CD4-positive, CD25-positive, alpha-beta regulatory T cell (primary cell): ENCODE measurements around the gene DNAL1. TPM values are rescaled to one million over a fixed set of nuclear protein-coding genes. Genes with fewer than 3 reads are reported as not detected.
A peak's percentile ranks its signal among the peaks of the same experiment; 100 is the strongest.

Source experiments
- ATAC-seq, 2 donors: fragments of 150-1000 bp; cut with Tn5 transposase; one replicate each; pipeline ENCODE4 v1.10.0; 2021; ENCODE audit warnings: low read depth in 2 of 2, moderate number of reproducible peaks in 2 of 2, moderate library complexity in 1 of 2
- DNase-seq, 3 donors: peaks; one replicate each; pipeline versions ENCODE4 v3.0.0 to v3.0.0-alpha.2; 2012 to 2022; ENCODE audit warnings: mixed read lengths in 1 of 3
- H3K27ac ChIP-seq: one replicate; pipeline ENCODE4 v1.7.0; 2013; ENCODE audit warnings: mild to moderate bottlenecking, low read length; ENCODE audit not compliant: insufficient read depth, poor library complexity, severe bottlenecking
- H3K27me3 ChIP-seq: one replicate; pipeline ENCODE4 v1.7.0; 2013; ENCODE audit warnings: low read length; ENCODE audit not compliant: control insufficient read depth, insufficient read depth
- H3K36me3 ChIP-seq: one replicate; pipeline ENCODE4 v1.7.0; 2013; ENCODE audit warnings: mild to moderate bottlenecking, low read length, moderate library complexity; ENCODE audit not compliant: control insufficient read depth, insufficient read depth
- H3K4me1 ChIP-seq: 2 replicates; pipeline ENCODE4 v1.7.0; 2013; ENCODE audit warnings: mild to moderate bottlenecking, low read length; ENCODE audit not compliant: insufficient read depth, control insufficient read depth, poor library complexity, severe bottlenecking
- H3K4me3 ChIP-seq: one replicate; pipeline ENCODE4 v1.7.0; 2013; ENCODE audit warnings: low read depth, mild to moderate bottlenecking, low read length, moderate library complexity
- H3K9me3 ChIP-seq, 2 experiments: 1 replicate in 1 of 2; 2 replicates in 1 of 2; pipeline ENCODE4 v1.7.0; 2013; ENCODE audit warnings: low read length in 2 of 2, mild to moderate bottlenecking in 1 of 2, moderate library complexity in 1 of 2; ENCODE audit not compliant: control insufficient read depth in 2 of 2
- H3K27ac Mint-ChIP-seq, 3 donors: one replicate each; pipeline ENCODE4 v1.8.0; 2020 to 2022; ENCODE audit warnings: mild to moderate bottlenecking in 3 of 3, mixed read lengths in 3 of 3, moderate library complexity in 2 of 3
- H3K27me3 Mint-ChIP-seq: one replicate; pipeline ENCODE4 v1.8.0; 2022; ENCODE audit warnings: mild to moderate bottlenecking, mixed read lengths
- H3K36me3 Mint-ChIP-seq: one replicate; pipeline ENCODE4 v1.8.0; 2020; ENCODE audit warnings: mixed read lengths
- H3K4me1 Mint-ChIP-seq, 4 donors: one replicate each; pipeline ENCODE4 v1.8.0; 2020 to 2022; ENCODE audit warnings: mixed read lengths in 4 of 4, mild to moderate bottlenecking in 1 of 4
- H3K4me3 Mint-ChIP-seq, 4 donors: one replicate each; pipeline ENCODE4 v1.8.0; 2020 to 2022; ENCODE audit warnings: mild to moderate bottlenecking in 4 of 4, mixed read lengths in 4 of 4, moderate library complexity in 3 of 4
- H3K9me3 Mint-ChIP-seq, 7 donors: one replicate each; pipeline ENCODE4 v1.8.0; 2020 to 2022; ENCODE audit warnings: mixed read lengths in 7 of 7, mild to moderate bottlenecking in 3 of 7, moderate library complexity in 2 of 7
- polyA plus RNA-seq, 4 donors: library from polyadenylated mRNA; unstranded; fragments of 300-500 nt; fragmentation: Illumina TruSeq; gene quantifications; one replicate each; pipeline ENCODE4 v1.2.3, GENCODE V29; 2021
- total RNA-seq: library from RNA; stranded (reverse); gene quantifications from one replicate; pipeline ENCODE4 v1.2.3, GENCODE V29; 2022

DNAL1 gene
- total and polyA plus RNA-seq, 5 donors from 2014 or later = 3.4 to 5.0 (median 3.8) TPM

- Histone ChIP-seq H3K27ac (no peak overlapping the region), H3K4me3 (no peak overlapping the region), H3K4me1 (peaks cover 20% of the 10 kb centered on the region), H3K27me3 (no peaks in the 10 kb centered on the region), H3K9me3 (no peaks in the 10 kb centered on the region), H3K36me3 (peaks cover 53% of the 10 kb centered on the region)
- peak overlapping the region in 1 of 4 donors; percentile 64 for H3K4me3 Mint-ChIP-seq
- H3K27ac Mint-ChIP-seq = peak overlapping the region in 1 of 3 donors; percentile 20
- H3K36me3 Mint-ChIP-seq = peaks cover 16% of the 10 kb centered on the region
- H3K4me1 Mint-ChIP-seq = peaks cover 8 to 19% (median 14%) of the 10 kb centered on the region in 4 donors
- H3K9me3 Mint-ChIP-seq = peaks cover 0 to 3% (median 0%) of the 10 kb centered on the region in 7 donors
- no peaks in the 10 kb centered on the region for H3K27me3 Mint-ChIP-seq
- ATAC-seq (no peak), DNase-seq (no peak)
These were observed 72.5 kb downstream of the DNAL1 start for GRCh38 chr14:73717266-73717665.

GRCh38 chr14:73717711-73718417 lies 73.1 kb downstream of the DNAL1 start:
- Mint-ChIP-seq H3K4me1 (peaks cover 6 to 13% (median 10%) of the 10 kb centered on the region in 4 donors), H3K9me3 (peaks cover 0 to 3% (median 0%) of the 10 kb centered on the region in 7 donors), H3K27ac (no peak overlapping the region), H3K27me3 (no peaks in the 10 kb centered on the region), H3K4me3 (peak overlapping the region in 2 of 4 donors; percentile 38 to 64), H3K36me3 (peaks cover 17% of the 10 kb centered on the region)
- Histone ChIP-seq H3K4me3 (no peak overlapping the region), H3K9me3 (no peaks in the 10 kb centered on the region), H3K4me1 (peaks cover 14% of the 10 kb centered on the region), H3K36me3 (peaks cover 59% of the 10 kb centered on the region), H3K27me3 (no peaks in the 10 kb centered on the region), H3K27ac (no peak overlapping the region)
- ATAC-seq (no peak), DNase-seq (no peak)

GRCh38 chr14:73718418-73719251 lies 73.8 kb downstream of the DNAL1 start:
- H3K4me3 ChIP-seq = no peak overlapping the region
- ATAC-seq (no peak), DNase-seq (no peak)
- no peaks in the 10 kb centered on the region for H3K9me3 ChIP-seq
- H3K4me1 ChIP-seq = peaks cover 13% of the 10 kb centered on the region
- Mint-ChIP-seq H3K27ac (no peak overlapping the region), H3K9me3 (peaks cover 0 to under 1% (median 0%) of the 10 kb centered on the region in 7 donors), H3K36me3 (peaks cover 22% of the 10 kb centered on the region), H3K4me1 (peaks cover 4 to 11% (median 10%) of the 10 kb centered on the region in 4 donors), H3K27me3 (no peaks in the 10 kb centered on the region), H3K4me3 (peak overlapping the region in 1 of 4 donors; percentile 64)
- no peaks in the 10 kb centered on the region for H3K27me3 ChIP-seq
- H3K36me3 ChIP-seq = peaks cover 62% of the 10 kb centered on the region
- H3K27ac ChIP-seq = no peak overlapping the region

GRCh38 chr14:73719361-73719760 lies 74.6 kb downstream of the DNAL1 start:
- Mint-ChIP-seq H3K36me3 (peaks cover 29% of the 10 kb centered on the region), H3K27me3 (no peaks in the 10 kb centered on the region), H3K27ac (peak overlapping the region in 2 of 3 donors; percentile 42 to 52), H3K4me3 (peak overlapping the region in 1 of 4 donors; percentile 43), H3K4me1 (peaks cover 6 to 17% (median 14%) of the 10 kb centered on the region in 4 donors), H3K9me3 (no peaks in the 10 kb centered on the region)
- no peaks in the 10 kb centered on the region for H3K9me3 ChIP-seq
- H3K4me1 ChIP-seq = peaks cover 18% of the 10 kb centered on the region
- H3K4me3 ChIP-seq = no peak overlapping the region
- no peak overlapping the region for H3K27ac ChIP-seq
- DNase-seq (no peak), ATAC-seq (no peak)
- no peaks in the 10 kb centered on the region for H3K27me3 ChIP-seq
- peaks cover 68% of the 10 kb centered on the region for H3K36me3 ChIP-seq

GRCh38 chr14:73719791-73720190 lies 75.0 kb downstream of the DNAL1 start:
- H3K4me1 Mint-ChIP-seq = peaks cover 6 to 19% (median 13%) of the 10 kb centered on the region in 4 donors

GRCh38 chr14:73720636-73721035 lies 75.8 kb downstream of the DNAL1 start:
- ATAC-seq (no peak), DNase-seq (no peak)
- H3K4me3 ChIP-seq = no peak overlapping the region
- H3K9me3 ChIP-seq = no peaks in the 10 kb centered on the region
- Mint-ChIP-seq H3K36me3 (peaks cover 28% of the 10 kb centered on the region), H3K4me3 (no peak overlapping the region), H3K4me1 (peaks cover 6 to 23% (median 12%) of the 10 kb centered on the region in 4 donors), H3K27ac (peak overlapping the region in 2 of 3 donors; percentile 32 to 72), H3K9me3 (no peaks in the 10 kb centered on the region), H3K27me3 (no peaks in the 10 kb centered on the region)
- peaks cover 17% of the 10 kb centered on the region for H3K4me1 ChIP-seq
- H3K27ac ChIP-seq = no peak overlapping the region
- peaks cover 80% of the 10 kb centered on the region for H3K36me3 ChIP-seq
- no peaks in the 10 kb centered on the region for H3K27me3 ChIP-seq

More at GRCh38 chr14:73719791-73720190, 75.0 kb downstream of the DNAL1 start:
- Histone ChIP-seq H3K4me3 (no peak overlapping the region), H3K36me3 (peaks cover 72% of the 10 kb centered on the region), H3K27ac (no peak overlapping the region), H3K9me3 (no peaks in the 10 kb centered on the region), H3K4me1 (peaks cover 17% of the 10 kb centered on the region), H3K27me3 (no peaks in the 10 kb centered on the region)
- H3K27me3 Mint-ChIP-seq = no peaks in the 10 kb centered on the region
- peak overlapping the region in 1 of 3 donors; percentile 52 for H3K27ac Mint-ChIP-seq
- DNase-seq (no peak), ATAC-seq (no peak)
- H3K9me3 Mint-ChIP-seq = no peaks in the 10 kb centered on the region
- H3K4me3 Mint-ChIP-seq = no peak overlapping the region
- H3K36me3 Mint-ChIP-seq = peaks cover 30% of the 10 kb centered on the region

- no peak overlapping the region for H3K4me3 Mint-ChIP-seq
- Histone ChIP-seq H3K27ac (no peak overlapping the region), H3K9me3 (no peaks in the 10 kb centered on the region), H3K4me1 (peaks cover 17% of the 10 kb centered on the region), H3K27me3 (no peaks in the 10 kb centered on the region), H3K4me3 (no peak overlapping the region), H3K36me3 (peaks cover 82% of the 10 kb centered on the region)
- H3K27ac Mint-ChIP-seq = peak overlapping the region in 1 of 3 donors; percentile 72
- H3K4me1 Mint-ChIP-seq = peaks cover 6 to 20% (median 12%) of the 10 kb centered on the region in 4 donors
- DNase-seq (no peak), ATAC-seq (no peak)
- H3K9me3 Mint-ChIP-seq = no peaks in the 10 kb centered on the region
- no peaks in the 10 kb centered on the region for H3K27me3 Mint-ChIP-seq
- H3K36me3 Mint-ChIP-seq = peaks cover 24% of the 10 kb centered on the region
These were observed 76.5 kb downstream of the DNAL1 start for GRCh38 chr14:73721101-73721821.
